Brain pericyte (primary cell): ENCODE results near the gene CYS1.
"Not testable (repeated sequence)": the region's sequence is repeated elsewhere in the genome, so short reads cannot be mapped to it uniquely, and the experiment has no call there.

Source experiments
- DNase-seq: peaks from one replicate; pipeline ENCODE4 v3.0.0-alpha.2; 2012; ENCODE audit warnings: low read depth, low spot score

Gene CYS1

DNA sequence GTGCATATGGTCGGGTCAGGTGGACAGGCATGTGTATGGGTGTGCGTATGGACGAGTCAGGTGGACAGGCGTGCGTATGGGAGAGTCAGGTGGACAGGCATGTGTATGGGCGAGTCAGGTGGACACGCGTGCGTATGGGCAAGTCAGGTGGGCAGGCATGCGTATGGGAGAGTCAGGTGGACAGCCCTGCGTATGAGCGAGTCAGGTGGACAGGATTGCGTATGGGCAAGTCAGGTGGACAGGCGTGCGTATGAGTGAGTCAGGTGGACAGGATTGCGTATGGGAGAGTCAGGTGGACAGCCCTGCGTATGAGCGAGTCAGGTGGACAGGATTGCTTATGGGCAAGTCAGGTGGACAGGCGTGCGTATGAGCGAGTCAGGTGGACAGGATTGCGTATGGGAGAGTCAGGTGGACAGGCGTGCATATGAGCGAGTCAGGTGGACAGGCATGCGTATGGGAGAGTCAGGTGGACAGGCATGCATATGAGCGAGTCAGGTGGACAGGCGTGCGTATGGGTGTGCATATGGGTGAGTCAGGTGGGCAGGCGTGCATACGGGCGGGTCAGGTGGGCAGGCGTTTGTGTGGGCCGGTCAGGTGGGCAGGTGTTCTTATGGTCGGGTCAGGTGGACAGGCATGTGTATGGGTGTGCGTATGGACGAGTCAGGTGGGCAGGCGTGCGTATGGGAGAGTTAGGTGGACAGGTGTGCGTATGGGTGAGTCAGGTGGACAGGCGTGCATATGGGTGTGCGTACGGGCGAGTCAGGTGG is 66.4 kb downstream of the CYS1 start:
- DNase-seq, result not testable (repeated sequence)

DNA sequence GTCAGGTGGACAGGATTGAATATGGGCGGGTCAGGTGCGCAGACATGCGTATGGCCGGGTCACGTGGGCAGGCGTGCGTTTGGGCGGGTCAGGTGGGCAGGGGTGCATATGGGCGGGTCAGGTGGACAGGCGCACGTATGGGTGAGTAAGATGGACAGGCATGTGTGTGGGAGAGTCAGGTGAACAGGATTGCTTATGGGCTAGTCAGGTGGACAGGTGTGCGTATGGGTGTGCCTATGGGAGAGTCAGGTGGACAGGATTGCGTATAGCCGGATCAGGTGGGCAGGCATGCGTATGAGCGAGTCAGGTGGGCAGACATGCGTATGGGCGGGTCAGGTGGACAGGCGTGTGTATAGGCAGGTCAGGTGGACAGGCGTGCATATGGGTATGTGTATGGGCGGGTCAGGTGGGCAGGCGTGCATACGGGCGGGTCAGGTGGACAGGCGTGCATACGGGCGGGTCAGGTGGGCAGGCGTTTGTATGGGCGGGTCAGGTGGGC is 67.2 kb downstream of the CYS1 start:
- no peak for DNase-seq

GRCh38 chr2:10012366-10012962 is 67.7 kb downstream of the CYS1 start:
- not testable (repeated sequence) for DNase-seq

GRCh38 chr2:10011606-10012325 is 68.4 kb downstream of the CYS1 start:
- DNase-seq, result not testable (repeated sequence)

- DNase-seq, result not testable (repeated sequence)
These were observed 69.2 kb downstream of the CYS1 start for GRCh38 chr2:10010861-10011605.

DNA sequence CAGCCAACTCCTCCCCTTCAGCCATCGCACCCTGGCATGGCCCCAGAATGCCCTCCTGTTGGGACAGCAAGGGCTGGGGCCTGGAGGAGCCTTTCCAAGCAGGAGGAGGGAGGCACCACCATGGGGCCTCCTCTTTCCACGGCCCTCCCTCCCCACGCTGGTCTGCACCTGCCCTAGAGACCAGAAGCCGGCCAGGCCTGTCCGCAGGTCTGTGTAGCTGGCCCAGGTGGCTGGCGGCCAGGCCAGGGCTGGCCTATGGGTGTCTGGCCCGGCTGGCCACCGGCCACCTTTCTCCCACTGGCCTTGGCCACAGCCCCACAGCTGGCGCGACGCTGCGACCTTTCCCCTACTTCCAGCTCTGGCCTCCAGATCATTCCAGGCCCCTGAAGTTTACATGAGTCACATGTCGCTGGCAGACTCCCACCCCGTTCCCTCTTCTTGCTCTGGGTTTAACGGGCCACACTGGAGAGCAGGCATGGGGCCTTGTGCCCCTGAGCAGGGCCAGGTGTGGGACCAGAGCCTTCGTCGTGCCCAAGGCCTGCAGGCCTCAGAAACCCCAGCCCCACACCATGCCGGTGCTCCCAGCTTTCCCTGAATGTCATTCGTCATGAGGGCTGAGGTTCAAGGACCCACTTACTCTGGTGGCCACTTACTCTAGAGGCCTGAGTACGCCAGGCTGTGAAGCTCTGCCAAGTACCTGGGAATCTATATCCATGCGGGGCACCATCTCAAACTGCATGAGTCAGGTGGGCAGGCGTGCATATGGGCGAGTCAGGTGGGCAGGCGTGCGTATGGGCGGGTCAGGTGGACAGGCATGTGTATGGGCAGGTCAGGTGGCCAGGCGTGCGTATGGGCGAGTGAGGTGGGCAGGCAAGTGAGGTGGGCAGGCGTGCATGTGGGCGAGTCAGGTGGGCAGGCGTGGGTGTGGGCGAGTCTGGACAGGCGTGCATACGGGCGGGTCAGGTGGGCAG is 70.1 kb downstream of the CYS1 start:
- DNase-seq, result no peak

DNA sequence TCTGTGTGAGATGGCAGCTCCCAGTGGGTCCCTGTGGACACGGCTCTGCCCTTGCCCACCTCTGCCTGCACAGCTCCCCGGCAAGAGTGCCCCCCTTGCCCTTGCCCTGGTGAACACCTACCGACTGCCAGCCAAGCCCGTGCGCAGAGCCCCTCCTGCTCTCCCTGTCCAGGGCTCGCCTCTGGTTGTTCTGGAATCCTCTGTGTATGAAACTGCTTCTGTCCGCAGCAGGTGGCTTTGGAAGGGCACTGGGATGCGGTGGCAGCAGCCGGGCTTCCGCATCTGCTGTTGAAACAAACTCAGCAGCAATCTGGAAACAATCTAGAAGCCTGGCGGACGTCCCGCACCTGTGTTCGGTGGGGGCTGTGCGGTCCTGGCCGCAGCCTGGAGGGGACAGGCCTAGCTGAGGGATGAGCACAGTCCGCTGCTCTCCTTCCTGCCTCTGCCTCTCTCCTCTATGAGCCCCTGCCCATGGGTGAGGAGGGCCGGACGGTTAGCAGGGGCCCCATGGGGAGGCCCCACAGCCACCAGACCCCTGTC is 70.9 kb downstream of the CYS1 start:
- no peak for DNase-seq

- no peak for DNase-seq
These were observed 71.4 kb downstream of the CYS1 start for GRCh38 chr2:10008809-10009176.

- no peak for DNase-seq
These were observed 72.0 kb downstream of the CYS1 start for GRCh38 chr2:10007921-10008808.

- no peak for DNase-seq
These were observed 72.8 kb downstream of the CYS1 start for GRCh38 chr2:10007435-10007834.
